ENCODE data around the gene NCBP2L.
"Not testable (repeated sequence)": the region's sequence is repeated elsewhere in the genome, so short reads cannot be mapped to it uniquely, and the experiment has no call there.

NCBP2L gene

GRCh38 chrX:107810053-107810452 is 32.5 kb downstream of the NCBP2L start:
- not testable (repeated sequence) for DNase-seq (ENCODE audit: low spot score)

- DNase-seq (ENCODE audit: low spot score), result no peak
These were observed 41.5 kb downstream of the NCBP2L start for GRCh38 chrX:107818900-107819521.

DNA sequence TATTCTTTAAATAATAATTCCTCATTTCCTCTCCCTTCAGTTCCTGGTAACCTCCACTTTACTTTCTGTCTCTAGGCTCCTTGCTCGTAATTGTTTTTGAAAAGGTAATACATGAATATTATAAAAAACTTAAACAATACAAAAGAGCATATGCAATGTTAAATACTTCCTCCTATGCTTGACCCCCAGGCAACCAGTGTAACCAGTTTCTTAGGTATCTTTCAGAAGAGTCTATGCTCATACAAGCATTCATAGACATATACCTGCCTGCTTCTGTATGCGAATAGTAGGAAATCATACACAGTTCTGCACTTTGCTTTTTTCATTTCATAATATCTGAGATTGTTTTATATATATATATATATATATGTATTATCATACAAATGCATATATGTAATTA is 45.5 kb downstream of the NCBP2L start:
- no peak for DNase-seq (ENCODE audit: low spot score)

- DNase-seq (ENCODE audit: low spot score), result no peak
These were observed 45.9 kb downstream of the NCBP2L start for GRCh38 chrX:107823456-107823855.

DNA sequence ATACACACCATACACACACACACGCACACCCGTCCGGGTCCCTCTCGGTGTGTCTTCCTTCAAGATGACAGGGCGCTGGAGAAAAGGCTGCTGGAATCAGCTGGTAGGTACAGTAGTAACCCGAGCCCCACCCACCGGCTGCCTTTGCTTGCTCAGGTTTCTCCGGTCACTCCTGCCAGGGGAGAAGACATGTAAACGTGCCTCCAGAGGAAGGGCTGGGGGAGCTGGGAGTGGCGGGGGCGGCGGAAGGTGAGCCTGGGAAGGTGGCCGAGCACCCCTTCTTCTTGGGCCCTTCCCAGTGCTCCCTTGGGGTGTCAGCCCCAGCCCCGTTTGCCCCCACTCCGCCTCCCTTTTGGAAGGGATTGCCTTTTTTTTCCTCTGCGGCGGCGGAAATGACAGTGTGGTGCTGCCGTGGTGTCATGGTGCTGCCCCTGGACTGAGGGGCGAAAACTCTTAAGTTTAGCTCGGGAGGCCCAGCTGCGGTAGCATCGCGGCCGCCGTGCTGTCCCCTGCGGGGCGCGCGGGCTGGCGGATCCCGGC is 48.2 kb downstream of the NCBP2L start, which contains the start of gene MID2:
MID2 (plus strand) TSS at position 169 of the 540 bp plus-strand sequence. CDS start 561 bp downstream, outside the sequence.
- no peak for DNase-seq (ENCODE audit: low spot score)

DNA sequence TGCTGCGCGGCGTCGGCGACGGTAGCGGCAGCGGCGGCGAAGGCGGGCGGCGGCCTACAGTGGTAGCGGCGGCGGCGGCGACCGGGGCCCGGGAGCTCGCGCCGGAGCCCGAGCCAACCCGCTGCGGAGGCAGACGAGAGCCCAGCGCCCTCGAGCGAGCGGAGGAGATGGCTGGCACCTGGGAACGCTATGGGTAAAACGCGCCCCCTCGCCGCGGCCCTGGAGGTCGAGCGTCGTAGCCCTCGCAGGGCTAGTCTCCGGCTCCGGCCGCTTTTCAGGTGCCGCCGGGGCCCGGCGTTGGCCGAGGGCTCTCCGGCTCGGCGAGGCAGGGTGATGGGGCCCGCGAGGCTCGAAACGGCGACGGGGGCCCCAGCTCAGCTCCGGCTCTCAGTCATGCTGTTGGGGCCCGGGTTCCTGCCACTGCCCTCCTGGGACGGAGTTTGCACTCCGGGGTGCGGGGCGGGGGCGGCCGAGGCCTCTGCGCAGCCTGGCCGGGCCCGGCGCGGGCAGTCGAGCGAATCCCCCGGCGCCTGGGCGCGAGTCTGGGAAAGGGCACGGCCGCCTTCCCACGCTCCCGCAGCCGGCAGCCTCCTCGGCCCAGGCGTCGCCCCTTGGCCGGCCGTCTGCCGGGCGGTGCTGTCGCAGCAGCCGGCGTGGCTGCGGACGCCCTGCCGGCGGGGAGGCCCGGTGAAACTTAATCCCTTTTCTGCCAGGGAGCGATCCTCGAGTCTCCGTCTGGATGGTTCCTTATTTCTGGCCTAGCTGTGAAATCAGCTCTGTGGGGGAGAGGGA is 48.9 kb downstream of the NCBP2L start:
- DNase-seq (ENCODE audit: low spot score), result no peak

- no peak for DNase-seq (ENCODE audit: low spot score)
These were observed 49.7 kb downstream of the NCBP2L start for GRCh38 chrX:107827030-107827831.

DNA sequence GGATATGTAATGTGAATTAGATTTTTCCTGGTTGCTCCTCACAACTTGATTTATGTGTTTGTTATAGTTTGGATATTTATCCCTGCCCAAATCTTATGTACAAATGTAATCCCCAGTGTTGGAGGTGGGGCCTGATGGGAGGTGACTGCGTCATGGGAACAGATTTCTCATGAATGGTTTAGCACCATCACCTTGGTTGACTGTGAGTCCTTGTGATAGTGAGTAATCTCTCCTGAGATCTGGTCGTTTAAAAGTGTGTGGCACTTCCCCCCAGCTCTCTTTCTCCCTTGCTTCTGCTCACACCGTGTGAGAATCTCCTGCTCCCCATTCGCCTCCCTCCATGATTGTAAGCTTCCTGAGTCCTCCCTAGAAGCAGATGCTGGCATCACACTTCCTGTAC is 50.3 kb downstream of the NCBP2L start:
- DNase-seq (ENCODE audit: low spot score), result no peak

DNA sequence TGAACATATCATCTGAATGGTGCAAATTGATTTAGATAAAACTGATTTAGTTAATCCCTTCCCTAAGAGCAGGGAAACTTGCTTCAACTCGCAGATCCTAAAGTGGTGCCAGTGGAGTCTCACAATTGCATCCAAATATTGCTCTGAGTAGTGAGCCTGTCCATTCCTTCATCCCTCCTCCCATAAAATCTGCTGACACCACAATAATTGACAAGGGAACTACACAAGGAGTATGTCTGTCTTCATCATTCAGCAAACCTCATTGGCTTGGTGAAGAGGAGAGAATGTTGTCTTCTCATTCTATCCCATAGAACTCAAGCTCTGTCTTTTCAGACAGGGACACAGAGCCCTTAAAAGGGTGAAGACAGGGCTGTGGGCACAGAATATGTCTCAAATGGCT is 52.3 kb downstream of the NCBP2L start:
- no peak for DNase-seq (ENCODE audit: low spot score)

GRCh38 chrX:107831071-107831730 is 53.7 kb downstream of the NCBP2L start:
- no peak for DNase-seq (ENCODE audit: low spot score)

DNA sequence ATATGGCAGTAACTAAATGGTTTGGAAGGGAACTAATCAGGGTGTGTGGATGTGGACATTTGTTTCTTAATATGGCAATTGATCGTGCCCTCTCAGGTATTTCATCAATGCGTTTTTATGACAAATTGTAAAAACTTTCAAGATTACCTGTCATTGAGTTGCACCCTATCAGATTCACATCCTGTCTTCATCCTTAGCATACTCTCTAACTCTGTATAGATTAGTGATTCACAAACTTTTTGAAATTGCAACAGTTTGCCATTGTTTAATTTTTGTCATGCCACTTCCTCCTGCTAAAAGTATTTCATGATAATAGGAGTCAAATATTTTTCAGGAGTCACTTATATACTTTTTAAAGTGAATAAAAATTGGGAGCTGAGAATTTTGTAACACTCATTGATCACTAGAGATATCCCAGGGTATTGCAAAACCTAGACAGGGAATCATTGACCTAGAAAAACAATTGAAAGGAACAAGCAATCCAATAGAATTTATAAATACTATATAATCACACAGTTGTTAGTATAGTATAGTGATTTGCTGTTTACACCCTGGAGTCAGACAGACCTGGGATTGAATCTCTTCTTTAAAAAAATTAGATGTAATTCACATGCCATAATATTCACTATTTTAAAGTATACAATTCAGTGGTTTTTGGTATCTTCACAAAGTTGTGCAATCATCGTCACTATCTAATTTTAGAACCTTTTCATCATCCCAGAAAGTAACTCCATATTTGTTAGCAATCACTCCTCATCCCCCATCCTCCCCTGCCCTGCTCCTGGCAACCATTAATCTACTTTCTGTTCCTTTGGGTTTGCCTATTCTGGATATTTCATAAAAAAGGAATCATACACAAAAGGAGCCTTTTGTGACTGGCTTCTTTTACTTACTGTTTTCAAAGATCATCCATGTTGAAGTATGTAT is 57.0 kb downstream of the NCBP2L start:
- no peak for DNase-seq (ENCODE audit: low spot score)

DNA sequence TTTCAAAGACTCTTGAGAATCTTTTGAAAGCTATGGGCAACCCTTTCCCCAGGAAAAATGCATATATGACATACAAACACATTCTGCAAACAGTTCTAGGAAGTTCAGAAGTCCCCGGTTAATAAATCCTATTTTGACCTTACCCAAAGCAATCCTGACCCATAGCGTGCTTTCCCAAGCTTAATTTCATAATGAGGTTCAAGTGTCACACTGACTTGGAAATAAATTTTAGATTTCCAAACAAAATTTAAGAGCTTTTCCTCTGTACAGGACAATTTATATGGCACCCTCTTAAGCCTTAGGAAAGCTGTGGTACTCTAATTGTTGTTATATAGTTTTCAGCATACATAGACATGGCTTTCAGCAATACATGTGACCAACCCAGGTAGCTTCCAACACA is 59.4 kb downstream of the NCBP2L start:
- DNase-seq (ENCODE audit: low spot score), result no peak

DNA sequence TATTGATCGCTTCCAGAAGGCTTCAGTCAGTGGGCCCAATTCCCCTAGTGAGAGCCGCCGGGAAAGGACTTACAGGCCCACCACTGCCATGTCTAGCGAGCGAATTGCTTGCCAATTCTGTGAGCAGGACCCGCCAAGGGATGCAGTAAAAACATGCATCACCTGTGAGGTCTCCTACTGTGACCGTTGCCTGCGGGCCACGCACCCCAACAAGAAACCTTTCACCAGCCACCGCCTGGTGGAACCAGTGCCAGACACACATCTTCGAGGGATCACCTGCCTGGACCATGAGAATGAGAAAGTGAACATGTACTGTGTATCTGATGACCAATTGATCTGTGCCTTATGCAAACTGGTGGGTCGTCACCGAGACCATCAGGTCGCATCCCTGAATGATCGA is 63.4 kb downstream of the NCBP2L start:
- no peak for DNase-seq (ENCODE audit: low spot score)

DNA sequence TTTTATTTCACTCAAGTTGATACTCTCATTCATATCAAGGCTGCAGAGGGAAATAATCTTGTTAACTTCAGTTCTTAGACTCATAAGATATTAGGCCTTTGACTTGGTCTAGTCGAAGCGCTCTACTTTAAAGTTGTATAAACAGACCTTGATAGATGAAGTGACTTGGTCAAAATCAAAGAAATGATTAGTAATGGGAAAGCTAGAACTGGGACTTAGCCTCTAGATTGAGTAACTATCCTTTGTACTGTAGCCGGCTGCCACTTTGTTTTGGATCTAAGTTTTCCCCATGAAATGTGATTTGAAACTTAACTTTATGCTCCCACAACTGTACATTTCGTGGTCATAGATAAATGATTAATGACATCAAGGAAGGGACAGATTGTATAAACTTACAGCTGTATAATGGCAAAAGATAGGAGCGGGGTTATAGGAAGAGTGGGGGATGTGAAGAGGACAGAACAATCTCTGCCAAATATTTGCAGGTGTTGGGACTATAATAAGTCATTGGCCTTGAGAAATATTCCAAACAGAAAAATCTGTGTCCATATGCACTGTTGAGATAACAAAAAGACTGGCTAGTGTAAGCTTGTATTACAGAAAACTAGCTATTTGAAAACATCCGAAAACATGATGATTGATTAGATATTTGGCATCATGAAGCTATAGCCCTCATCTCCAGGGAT is 65.3 kb downstream of the NCBP2L start:
- no peak for DNase-seq (ENCODE audit: low spot score)

Data from hematopoietic multipotent progenitor cell treated with erythropoietin and hydrocortisone succinate and interleukin-3 and kit ligand, for 17 days (in vitro differentiated cells).